Measurements from ENCODE around the gene CCDC83.

The CCDC83 gene

DNA sequence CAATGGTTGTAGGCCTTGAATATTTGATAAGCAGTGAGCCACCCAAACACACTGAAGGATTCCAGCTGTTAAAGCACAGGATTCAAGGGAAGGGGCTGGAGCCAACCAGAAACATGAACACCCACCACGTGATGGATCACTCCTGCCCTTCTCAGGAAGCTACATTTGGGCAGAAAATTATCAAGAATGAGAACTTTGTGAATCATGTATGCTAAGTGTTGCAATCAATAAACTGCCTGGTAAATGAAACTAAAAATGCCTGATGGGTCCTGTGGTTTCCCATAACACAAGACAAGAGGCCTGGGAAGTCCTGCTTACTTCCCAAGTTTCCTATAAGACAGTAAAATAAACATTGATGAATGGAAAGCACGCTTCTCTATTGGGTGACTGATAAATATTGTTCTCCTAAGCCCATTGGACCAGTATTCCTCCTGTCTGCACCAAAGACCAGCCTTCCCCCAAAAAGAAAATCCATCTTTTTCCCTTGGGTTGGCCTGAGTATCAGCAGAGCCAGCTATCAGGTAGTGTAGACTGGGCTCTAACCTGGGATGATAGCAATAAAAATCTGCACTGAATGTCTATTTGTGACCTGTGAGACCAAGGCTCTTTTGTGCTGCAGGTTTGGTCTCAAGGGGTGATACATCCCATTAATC, 98.4 kb downstream of the CCDC83 start:
- intact Hi-C loops (cut with DNase I): no loop called here
- DNase-seq: no peak

GRCh38 chr11:85955531-85955930, 100.3 kb downstream of the CCDC83 start:
- intact Hi-C loops (cut with DNase I): no loop called here
- no peak for DNase-seq

DNA sequence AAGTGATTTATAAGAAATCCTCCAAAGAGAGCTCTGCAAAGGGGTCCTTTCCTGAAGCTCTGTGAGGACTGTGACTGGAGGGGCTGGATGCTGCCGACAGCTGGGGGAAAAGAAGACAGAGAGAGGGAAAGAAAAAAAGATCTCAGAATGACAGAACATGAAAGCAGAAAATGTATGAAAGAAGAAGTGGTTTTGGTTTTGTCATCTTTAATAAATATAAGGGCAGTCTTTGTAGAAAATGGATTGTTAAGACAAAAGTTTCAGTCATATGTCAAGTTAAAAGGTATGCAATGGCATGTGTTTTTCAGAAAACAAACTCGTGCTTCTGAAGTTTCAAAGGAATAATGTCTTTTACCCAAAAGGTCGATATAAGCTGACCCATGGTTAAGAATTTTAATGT, 105.5 kb downstream of the CCDC83 start:
- DNase-seq: no peak
- intact Hi-C loops (cut with DNase I): no loop called here

DNA sequence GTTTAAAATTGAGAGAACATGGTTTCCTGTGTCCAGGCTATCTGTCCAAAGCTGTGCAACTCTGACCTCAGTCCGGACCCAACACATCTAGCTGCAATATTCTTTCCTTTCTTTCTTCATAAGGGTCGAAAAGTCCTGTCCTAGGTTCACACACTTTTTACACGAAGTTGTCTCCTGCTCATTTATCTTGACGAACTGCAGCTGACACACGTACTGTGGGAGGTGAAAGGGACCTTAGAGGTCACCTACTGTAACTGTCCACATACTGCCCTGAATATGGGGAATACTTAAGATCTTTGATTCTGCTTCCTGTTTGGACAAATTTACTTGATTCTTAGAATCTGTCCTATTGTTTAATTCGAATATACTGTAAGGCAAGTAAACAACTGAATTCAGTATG, 105.9 kb downstream of the CCDC83 start:
- intact Hi-C loops (cut with DNase I): no loop called here

GRCh38 chr11:85961930-85962363, 106.8 kb downstream of the CCDC83 start:
- intact Hi-C loops (cut with DNase I): no loop called here
- DNase-seq: no peak

More for the DNA sequence above, 105.9 kb downstream of the CCDC83 start:
- no peak for DNase-seq

GRCh38 chr11:85965202-85965601, 110.0 kb downstream of the CCDC83 start:
- no peak for DNase-seq
- intact Hi-C loops (cut with DNase I): no loop called here

DNA sequence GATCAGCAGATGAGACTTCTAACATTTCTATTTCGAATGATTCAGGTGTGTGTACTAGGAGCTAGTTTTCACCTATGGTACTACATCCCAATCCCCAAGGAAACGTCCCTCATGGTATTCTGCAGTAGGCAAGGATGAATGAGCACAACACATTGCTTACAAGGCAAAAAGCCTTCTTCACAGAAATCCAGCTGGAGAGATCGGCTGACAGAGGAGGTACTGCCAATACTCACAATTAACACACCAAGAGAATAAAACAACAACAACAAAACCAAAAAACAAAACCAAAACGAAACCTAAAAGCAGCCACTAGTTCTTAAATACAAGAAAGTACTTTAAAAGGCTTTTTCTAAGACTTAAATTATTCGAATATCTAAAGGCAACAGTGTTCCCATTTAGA, 112.3 kb downstream of the CCDC83 start:
- peak in 7 of 42 donors; percentile 20 to 55 (median 32) for DNase-seq

More for the DNA sequence above, 112.3 kb downstream of the CCDC83 start:
- intact Hi-C loops (cut with DNase I): no loop called here
